ENCODE measurements around the gene AFTPH.

The AFTPH gene

GRCh38 chr2:64523666-64524603, at the start of gene AFTPH:
AFTPH (plus strand) TSS chr2:64524328; CDS start chr2:64551475, 27,147 bp downstream.
- DNase-seq = peak; percentile 96

- DNase-seq = no peak
Measured at GRCh38 chr2:64474636-64475035, 49.5 kb upstream of the AFTPH start.

- no peak for DNase-seq
Measured at GRCh38 chr2:64477037-64477436, 47.1 kb upstream of the AFTPH start.

- DNase-seq = no peak
Measured at GRCh38 chr2:64477979-64478378, 46.1 kb upstream of the AFTPH start.

- DNase-seq = no peak
Measured at GRCh38 chr2:64478502-64479230, 45.5 kb upstream of the AFTPH start.

GRCh38 chr2:64479259-64480117, 44.6 kb upstream of the AFTPH start:
- DNase-seq = no peak

GRCh38 chr2:64481665-64482064, 42.5 kb upstream of the AFTPH start:
- DNase-seq = no peak

GRCh38 chr2:64482243-64482642, 41.9 kb upstream of the AFTPH start:
- no peak for DNase-seq

GRCh38 chr2:64482765-64483504, 41.2 kb upstream of the AFTPH start:
- no peak for DNase-seq

- DNase-seq = no peak
Measured at GRCh38 chr2:64485331-64485730, 38.8 kb upstream of the AFTPH start.

- no peak for DNase-seq
Measured at GRCh38 chr2:64485961-64486360, 38.2 kb upstream of the AFTPH start.

GRCh38 chr2:64487256-64488049, 36.7 kb upstream of the AFTPH start:
- DNase-seq = no peak

GRCh38 chr2:64488050-64488974, 35.8 kb upstream of the AFTPH start:
- peak; percentile 26 for DNase-seq

GRCh38 chr2:64489081-64489751, 34.9 kb upstream of the AFTPH start:
- DNase-seq = no peak

GRCh38 chr2:64491426-64491825, 32.7 kb upstream of the AFTPH start:
- DNase-seq = no peak

GRCh38 chr2:64492272-64492671, 31.9 kb upstream of the AFTPH start:
- no peak for DNase-seq

GRCh38 chr2:64492821-64493220, 31.3 kb upstream of the AFTPH start:
- DNase-seq = no peak

- DNase-seq = no peak
Measured at GRCh38 chr2:64493788-64494187, 30.3 kb upstream of the AFTPH start.

GRCh38 chr2:64498438-64498837, 25.7 kb upstream of the AFTPH start:
- no peak for DNase-seq

- no peak for DNase-seq
Measured at GRCh38 chr2:64500549-64500948, 23.6 kb upstream of the AFTPH start.
